ENCODE data around the gene GNA12. TPM values are rescaled to one million over a fixed set of nuclear protein-coding genes. Genes with fewer than 3 reads are reported as not detected.

Gene GNA12
- total and polyA plus RNA-seq, 2 of the 4 experiments (the other 2 are of a cell fraction) = 14.3 to 93.9 TPM

- POLR2A ChIA-PET (ENCODE audit: unreplicated experiment) = no interaction called here
Observed at GRCh38 chr7:2887816-2888215, 43.7 kb upstream of the GNA12 start.

More at GRCh38 chr7:2887816-2888215, 43.7 kb upstream of the GNA12 start:
- H2AK5ac ChIP-seq (ENCODE audit: low read depth, low read length) = no peak overlapping the region
- H3K9ac ChIP-seq (ENCODE audit: low read depth, low read length) = no peak overlapping the region
- no TSS peak for BruUV-seq (replicated peaks)
- no peak overlapping the region for H2BK15ac ChIP-seq (ENCODE audit: low read depth, low read length)
- H3K27ac ChIP-seq (ENCODE audit: insufficient read depth, low read length) = no peak overlapping the region
- no peak overlapping the region for H4K91ac ChIP-seq (ENCODE audit: insufficient read depth, low read depth, low read length)
- no peak overlapping the region for H3K4me3 ChIP-seq (ENCODE audit: insufficient read depth, low read depth, low read length)
- no peak overlapping the region for H3K4ac ChIP-seq (ENCODE audit: low read depth, low read length)
- H2BK120ac ChIP-seq (ENCODE audit: low read depth, low read length) = no peak overlapping the region
- H4K5ac ChIP-seq (ENCODE audit: low read depth, low read length) = no peak overlapping the region
- no peak overlapping the region for H2AK9ac ChIP-seq (replicated peaks; ENCODE audit: low read depth, low read length, poor library complexity)
- H3K36me3 ChIP-seq (ENCODE audit: control insufficient read depth, insufficient read depth, low read length) = no peaks in the 10 kb centered on the region
- H3K27me3 ChIP-seq (ENCODE audit: control insufficient read depth, insufficient read depth, low read length) = peaks cover 2% of the 10 kb centered on the region; the same call in 1 of the 2 replicates
- H2BK5ac ChIP-seq (ENCODE audit: low read depth, low read length, poor library complexity, severe bottlenecking) = no peak overlapping the region
- no peaks in the 10 kb centered on the region for H3K9me3 ChIP-seq (ENCODE audit: control insufficient read depth, insufficient read depth, low read length)
- no peak for TF ChIP-seq RFX5 (IDR thresholded peaks at IDR 0.05; ENCODE audit: low read depth, low read length)
- TF ChIP-seq FOS (IDR thresholded peaks at IDR 0.05; ENCODE audit: low read depth, low read length) = no peak
- no peak for TF ChIP-seq ELK1 (IDR thresholded peaks at IDR 0.05; ENCODE audit: borderline replicate concordance, low read depth, low read length)
- no peak for TF ChIP-seq CHD1 (IDR thresholded peaks at IDR 0.05; ENCODE audit: low read depth, low read length)
- TF ChIP-seq RAD21 (IDR thresholded peaks at IDR 0.05; ENCODE audit: low read length) = no peak
- no peak for TF ChIP-seq NFE2L2 (IDR thresholded peaks at IDR 0.05; ENCODE audit: low read depth, low read length)
- no peak for TF ChIP-seq BHLHE40 (IDR thresholded peaks at IDR 0.05; ENCODE audit: low read depth, low read length)
- TF ChIP-seq MAZ (IDR thresholded peaks at IDR 0.05; ENCODE audit: borderline replicate concordance, low read depth, low read length) = no peak
- no peak for TF ChIP-seq USF2 (IDR thresholded peaks at IDR 0.05; ENCODE audit: low read depth, low read length)
- no peak for TF ChIP-seq MAFK (IDR thresholded peaks at IDR 0.05; ENCODE audit: low read depth, low read length)
- no peak for TF ChIP-seq MXI1 (IDR thresholded peaks at IDR 0.05; ENCODE audit: borderline replicate concordance, low read depth, low read length)
- TF ChIP-seq CTCF (conservative IDR thresholded peaks at IDR 0.05; ENCODE audit: low read depth, low read length) = no peak
- TF ChIP-seq CEBPB (IDR thresholded peaks at IDR 0.05; ENCODE audit: low read depth, low read length) = no peak
- TF ChIP-seq RCOR1 (IDR thresholded peaks at IDR 0.05; ENCODE audit: insufficient replicate concordance, low read length) = no peak
- TF ChIP-seq SMC3 (IDR thresholded peaks at IDR 0.05; ENCODE audit: low read depth, low read length) = no peak
- no peak for TF ChIP-seq POLR2A (IDR thresholded peaks at IDR 0.05; ENCODE audit: low read depth, low read length)
- H2AFZ ChIP-seq (replicated peaks; ENCODE audit: low read length, poor library complexity) = no peak overlapping the region
- CTCF ChIA-PET = interaction anchor here (1.5 kb wide), 1 partner anchor 130 kb away, joined by 4 read pairs; no protein-coding TSS in a partner anchor
- intact Hi-C loops (cut with micrococcal nuclease) = loop anchor here (1.0 to 5.0 kb wide), 2 partner anchors 267 to 1744 kb away; no protein-coding TSS in a partner anchor
- no CpG with 5 or more reads among the region's 7 CpGs for WGBS, 2 experiments (ENCODE audit: extremely low coverage in 2 of 2, insufficient read length in 1 of 2)
- no peak overlapping the region for H3K23ac ChIP-seq (ENCODE audit: low read depth, low read length)
- H3K4me2 ChIP-seq (ENCODE audit: low read depth, low read length) = no peak overlapping the region
- H2BK20ac ChIP-seq (ENCODE audit: low read depth, low read length) = no peak overlapping the region
- no peak for ATAC-seq (ENCODE audit: low read depth)
- H3K18ac ChIP-seq (ENCODE audit: low read depth, low read length) = no peak overlapping the region
- H3K9me1 ChIP-seq (ENCODE audit: insufficient read depth, low read length) = no peaks in the 10 kb centered on the region
- no peaks in the 10 kb centered on the region for H3K4me1 ChIP-seq (ENCODE audit: control insufficient read depth, insufficient read depth, low read length)
- no peak overlapping the region for H3K14ac ChIP-seq (replicated peaks; ENCODE audit: low read depth, low read length)
- in situ Hi-C loops (cut with MboI; ENCODE audit: low sequenced_read_pairs) = loop anchor here (10.0 kb wide), 2 partner anchors 267 to 1007 kb away; no protein-coding TSS in a partner anchor
- no peak for DNase-seq
- H4K20me1 ChIP-seq (ENCODE audit: insufficient read depth, low read length) = no peaks in the 10 kb centered on the region
- H3K79me1 ChIP-seq (ENCODE audit: low read depth in 1 of 2, low read length in 2 of 2) = no peaks in the 10 kb centered on the region
- dilution Hi-C loops (cut with HindIII; ENCODE audit: low sequenced_read_pairs, unreplicated experiment) = no loop called here
- H4K8ac ChIP-seq (ENCODE audit: low read depth in 2 of 2, low read length in 2 of 2) = no peak overlapping the region
- no peak overlapping the region for H3K56ac ChIP-seq (ENCODE audit: extremely low read depth, insufficient read depth, low read length)

Measured in IMR-90 (cell line).